Activated CD4-positive, alpha-beta T cell treated with anti-CD3 and anti-CD28 coated beads, Interleukin-2, amount 50 U/mL, for 16 hours (primary cell): ENCODE results near the gene FAM50B.
A peak's percentile ranks its signal among the peaks of the same experiment; 100 is the strongest.
"Not testable (repeated sequence)": the region's sequence is repeated elsewhere in the genome, so short reads cannot be mapped to it uniquely, and the experiment has no call there.

Experiments
- DNase-seq: peaks from one replicate; pipeline ENCODE4 v3.0.0-alpha.2; 2020

The FAM50B gene

GRCh38 chr6:3850451-3851203 lies 1.5 kb downstream of the FAM50B start:
- peak; percentile 84 for DNase-seq

- DNase-seq = no peak
These were observed 2.7 kb downstream of the FAM50B start for GRCh38 chr6:3851839-3852238.

GRCh38 chr6:3852391-3852790 lies 3.2 kb downstream of the FAM50B start:
- DNase-seq = no peak

GRCh38 chr6:3855866-3856265 lies 6.7 kb downstream of the FAM50B start:
- no peak for DNase-seq

- DNase-seq = no peak
These were observed 7.4 kb downstream of the FAM50B start for GRCh38 chr6:3856576-3856975.

- no peak for DNase-seq
These were observed 8.6 kb downstream of the FAM50B start for GRCh38 chr6:3857468-3858456.

- no peak for DNase-seq
These were observed 10.8 kb downstream of the FAM50B start for GRCh38 chr6:3859878-3860552.

- DNase-seq = no peak
These were observed 12.3 kb downstream of the FAM50B start for GRCh38 chr6:3861424-3861823.

GRCh38 chr6:3862038-3862437 lies 12.9 kb downstream of the FAM50B start:
- DNase-seq = no peak

- DNase-seq = not testable (repeated sequence)
These were observed 14.1 kb downstream of the FAM50B start for GRCh38 chr6:3863322-3863721.

GRCh38 chr6:3865463-3865862 lies 16.3 kb downstream of the FAM50B start:
- no peak for DNase-seq

- peak; percentile 50 for DNase-seq
These were observed 18.7 kb downstream of the FAM50B start for GRCh38 chr6:3867641-3868502.

GRCh38 chr6:3868544-3868943 lies 19.4 kb downstream of the FAM50B start:
- DNase-seq = no peak

GRCh38 chr6:3869284-3869631 lies 20.1 kb downstream of the FAM50B start:
- DNase-seq = no peak

GRCh38 chr6:3869632-3870527 lies 20.7 kb downstream of the FAM50B start:
- DNase-seq = no peak

- DNase-seq = no peak
These were observed 21.4 kb downstream of the FAM50B start for GRCh38 chr6:3870528-3870925.

- no peak for DNase-seq
These were observed 22.3 kb downstream of the FAM50B start for GRCh38 chr6:3871515-3871914.

GRCh38 chr6:3871939-3872338 lies 22.8 kb downstream of the FAM50B start:
- no peak for DNase-seq

- no peak for DNase-seq
These were observed 23.2 kb downstream of the FAM50B start for GRCh38 chr6:3872370-3872854.

GRCh38 chr6:3873051-3873450 lies 23.9 kb downstream of the FAM50B start:
- DNase-seq = no peak

GRCh38 chr6:3874069-3874468 lies 24.9 kb downstream of the FAM50B start:
- no peak for DNase-seq
